Activated CD8-positive, alpha-beta memory T cell treated with anti-CD3 and anti-CD28 coated beads, Interleukin-2, amount 50 U/mL, for 24 hours (primary cell): ENCODE data around the gene CACTIN.
"Not testable (repeated sequence)": the region's sequence is repeated elsewhere in the genome, so short reads cannot be mapped to it uniquely, and the experiment has no call there.

Experiments used
- DNase-seq: peaks from one replicate; pipeline ENCODE4 v3.0.0-alpha.2; 2020; ENCODE audit errors: extremely low read depth

CACTIN gene

DNA sequence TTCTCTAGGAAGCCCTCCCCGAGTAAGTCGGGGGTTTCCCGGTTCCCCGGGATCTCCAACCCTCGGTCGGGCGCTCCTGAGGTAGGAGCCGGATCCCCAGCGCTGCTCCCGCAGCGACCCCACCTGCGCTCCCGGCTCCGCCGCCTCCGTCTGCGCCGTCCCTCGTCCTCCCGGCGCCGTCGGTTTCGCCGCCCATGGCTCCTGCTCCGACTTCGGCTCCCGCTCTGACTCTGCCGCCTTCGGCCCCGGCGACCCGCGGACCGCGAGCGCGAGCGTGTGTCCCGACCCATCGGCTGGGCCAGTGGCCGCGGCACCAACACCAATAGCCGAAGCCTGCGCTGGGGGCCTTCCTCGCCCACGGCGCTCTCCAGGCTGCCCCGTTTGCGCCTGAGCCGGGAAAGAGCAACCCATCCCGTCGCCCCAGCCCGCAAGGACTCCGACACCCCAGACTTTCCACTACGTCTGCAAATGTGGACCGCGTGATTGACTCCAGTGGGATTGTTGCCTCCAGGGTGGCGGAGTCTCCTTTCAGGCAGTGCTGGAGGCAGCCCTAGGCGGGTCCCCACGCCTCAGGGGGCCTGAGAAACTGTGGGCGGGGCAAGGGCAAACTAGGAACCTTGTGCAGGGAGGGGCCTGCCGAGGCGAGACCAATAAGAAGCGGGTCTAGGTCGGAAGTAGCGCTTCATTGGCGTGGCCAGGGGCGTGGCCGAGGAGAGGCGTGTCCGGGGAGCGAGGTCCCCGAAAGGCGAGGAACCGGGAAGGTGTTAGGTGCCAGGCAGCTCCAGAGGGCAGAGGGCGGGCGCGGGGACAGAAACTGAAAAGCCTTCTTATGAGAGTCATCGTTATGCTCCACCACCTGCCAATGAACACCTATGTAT is at the start of gene CACTIN:
TSS of gene CACTIN (minus strand) at position 318 of the 878 bp plus-strand sequence. CDS start at position 290, 28 bp downstream.
- DNase-seq: peak; percentile 94

DNA sequence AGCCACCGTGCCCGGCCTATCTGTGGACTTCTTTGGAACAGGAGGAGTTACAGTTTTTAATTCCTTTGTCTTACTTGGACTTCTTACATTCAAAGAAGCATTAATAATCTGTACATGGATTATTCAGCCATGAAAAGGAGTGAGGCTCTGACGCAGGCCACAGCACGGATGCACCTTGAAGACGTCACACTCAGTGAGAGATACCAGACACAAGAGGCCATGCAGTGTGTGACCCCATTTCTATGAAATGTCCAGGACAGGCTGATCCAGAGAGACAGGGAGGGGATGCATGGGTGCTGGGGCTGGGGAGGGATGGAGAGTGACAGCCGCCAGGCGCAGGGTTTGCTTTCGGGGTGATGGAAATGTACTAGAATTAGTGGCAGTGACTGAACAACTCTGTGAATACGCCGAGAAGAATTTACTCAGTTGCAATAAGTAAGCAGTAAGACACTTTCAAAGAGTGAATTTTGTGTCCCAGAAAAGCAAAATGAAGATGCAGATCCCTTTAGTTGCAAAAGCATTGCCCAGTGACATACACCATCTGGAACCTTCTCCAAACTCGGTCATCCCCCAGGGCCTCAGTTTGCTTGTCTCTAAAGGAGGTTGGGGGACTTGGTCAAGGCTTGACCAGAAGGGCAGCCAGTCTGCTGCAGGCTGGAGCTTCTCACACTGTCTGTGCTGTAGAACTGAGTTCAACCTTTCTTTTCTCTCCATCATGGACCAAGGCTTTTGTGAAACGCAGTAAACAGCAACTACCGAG is 48.4 kb upstream of the CACTIN start:
- no peak for DNase-seq

- DNase-seq: no peak
These were observed 47.2 kb upstream of the CACTIN start for GRCh38 chr19:3673506-3674439.

DNA sequence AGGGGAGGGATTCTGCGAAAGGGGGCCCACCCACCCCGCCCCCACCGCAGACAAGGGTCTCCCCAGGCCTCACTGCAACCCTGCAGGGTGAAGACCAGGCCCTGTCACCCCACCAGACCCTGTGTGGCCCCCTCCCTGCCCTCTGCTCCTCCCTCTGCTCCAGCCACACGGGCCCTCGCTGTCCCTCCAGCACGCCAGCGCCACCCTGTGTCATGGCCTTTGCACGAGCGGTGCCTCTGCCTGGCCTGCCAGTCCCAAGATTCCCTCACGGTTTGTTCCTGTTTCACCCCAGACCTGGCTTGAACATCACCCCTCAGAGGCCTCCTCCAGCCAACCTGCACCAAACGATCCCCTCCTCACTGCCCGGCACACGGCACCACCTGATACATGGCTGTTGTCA is 46.4 kb upstream of the CACTIN start:
- DNase-seq: no peak

GRCh38 chr19:3672575-3672948 is 46.0 kb upstream of the CACTIN start:
- DNase-seq: no peak

- no peak for DNase-seq
These were observed 45.3 kb upstream of the CACTIN start for GRCh38 chr19:3671680-3672574.

GRCh38 chr19:3670796-3671679 is 44.4 kb upstream of the CACTIN start:
- DNase-seq: peak; percentile 10

GRCh38 chr19:3669947-3670795 is 43.6 kb upstream of the CACTIN start:
- DNase-seq: no peak

DNA sequence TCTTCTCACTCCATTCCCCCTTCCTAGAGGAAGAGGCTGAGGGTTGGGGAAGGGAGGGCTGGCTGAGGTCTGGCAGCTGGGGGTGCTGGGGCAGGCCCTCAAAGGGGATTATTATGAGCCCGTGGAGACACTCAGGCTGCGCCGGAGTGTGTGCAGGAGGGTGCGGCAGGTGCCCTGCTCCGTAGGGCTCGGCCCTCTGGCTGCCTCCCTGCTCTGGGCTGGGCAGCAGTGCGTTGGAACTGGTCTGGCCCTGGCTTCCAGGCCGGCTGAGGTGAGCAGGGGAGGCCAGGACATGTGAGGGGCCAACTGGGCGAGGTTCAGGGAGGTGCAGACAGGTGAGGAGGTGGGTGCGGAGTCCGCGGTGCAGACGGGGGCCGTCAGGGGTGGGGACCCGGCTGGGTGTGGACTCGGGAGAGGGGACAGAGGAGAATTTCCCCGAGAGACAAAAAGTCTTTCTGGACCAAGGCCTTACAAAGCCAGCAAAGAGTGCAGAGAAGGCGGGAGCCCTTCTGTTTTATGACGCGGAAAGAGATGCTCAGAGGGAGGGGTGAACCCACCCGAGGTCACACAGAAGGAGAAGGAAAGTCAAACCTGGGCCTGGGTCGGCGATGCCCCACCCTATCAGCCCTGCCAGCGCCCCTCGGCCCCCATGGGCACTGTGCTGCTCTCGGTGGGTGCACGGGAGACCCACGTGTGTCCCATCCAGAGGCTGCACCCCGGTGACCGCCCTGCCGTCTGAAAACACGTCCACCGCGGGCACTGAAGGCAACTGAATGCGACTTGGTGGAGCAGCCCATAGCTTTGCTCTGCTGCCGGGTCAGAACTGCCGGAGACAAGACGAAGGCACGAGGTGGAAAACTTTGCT is 42.7 kb upstream of the CACTIN start:
- no peak for DNase-seq

DNA sequence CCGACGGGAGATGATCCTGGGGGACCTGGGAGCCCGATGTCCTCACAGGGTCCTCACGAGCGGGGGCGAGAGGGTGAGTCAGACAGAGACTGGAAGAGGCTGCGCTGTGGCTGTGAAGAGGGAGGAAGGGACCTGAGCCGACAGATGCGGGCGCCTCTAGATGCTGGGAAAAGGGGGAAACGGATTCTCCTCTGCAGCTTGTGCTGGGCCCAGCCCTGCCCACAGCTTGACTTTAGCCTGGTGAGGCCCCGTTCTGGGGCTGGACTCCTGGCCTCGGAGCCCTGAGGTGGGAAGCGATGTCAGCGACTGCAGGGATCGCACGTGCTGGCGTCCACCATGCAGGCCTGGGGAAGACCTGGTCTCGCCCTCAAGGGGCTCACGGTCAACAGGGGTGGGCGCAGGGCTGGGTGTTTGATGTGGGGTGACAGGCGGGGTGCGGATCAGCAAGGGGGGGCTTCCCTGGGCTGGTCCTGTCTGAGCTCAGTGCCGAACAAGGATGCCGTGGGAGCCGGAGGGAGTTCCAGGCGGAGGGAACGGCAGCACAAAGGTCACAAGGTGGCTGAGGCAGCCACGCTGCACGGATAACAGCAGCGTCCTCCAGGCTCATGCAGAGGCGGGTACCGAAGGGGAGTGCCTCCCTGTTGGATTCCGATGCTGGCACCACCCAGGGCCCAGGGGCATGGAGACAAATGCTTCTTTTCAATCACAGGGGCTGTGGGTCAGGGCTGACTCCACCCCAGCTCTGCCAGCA is 41.9 kb upstream of the CACTIN start:
- DNase-seq: no peak

- no peak for DNase-seq
These were observed 41.2 kb upstream of the CACTIN start for GRCh38 chr19:3667766-3668165.

DNA sequence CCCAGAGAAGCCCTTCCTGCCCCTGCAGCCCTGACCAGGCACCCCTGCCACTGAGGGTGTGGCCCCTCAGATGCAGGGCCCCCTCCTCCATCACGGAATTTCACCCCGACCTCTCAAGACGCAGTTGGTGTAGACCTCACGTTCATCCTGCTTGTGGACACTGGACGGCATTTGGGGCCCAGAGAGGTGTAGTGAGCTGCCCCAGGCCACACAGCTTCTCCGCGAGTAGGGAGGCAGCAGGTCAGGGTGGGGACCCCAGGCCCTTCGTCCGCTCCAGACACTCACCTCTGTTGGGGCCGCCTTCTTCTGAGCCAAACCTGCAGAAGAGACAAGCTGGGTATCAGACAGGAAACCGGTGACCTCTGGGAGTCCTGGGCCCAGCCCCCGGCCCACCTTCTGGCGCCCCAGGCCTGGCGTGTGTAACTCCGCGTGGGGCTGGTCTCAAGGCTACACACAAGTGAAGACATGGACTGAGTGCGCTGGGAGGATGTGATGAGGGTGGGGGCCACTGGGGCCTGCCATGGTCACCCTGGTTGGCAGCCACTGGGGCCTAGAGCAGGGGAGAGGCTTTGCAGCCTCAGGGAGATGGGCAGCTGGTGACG is 40.5 kb upstream of the CACTIN start:
- no peak for DNase-seq

DNA sequence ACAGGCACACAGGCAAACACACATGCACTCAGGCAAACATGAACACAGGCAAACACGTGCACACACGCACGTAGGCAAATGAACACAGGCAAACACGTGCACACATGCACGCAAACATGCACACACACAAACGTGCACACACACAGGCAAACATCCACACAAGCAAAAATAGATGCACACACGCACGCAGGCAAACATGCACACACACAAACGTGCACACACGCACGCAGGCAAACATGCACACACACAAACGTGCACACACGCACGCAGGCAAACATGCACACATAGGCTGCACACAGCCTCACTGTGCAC is 39.9 kb upstream of the CACTIN start:
- DNase-seq: not testable (repeated sequence)

- peak; percentile 38 for DNase-seq
These were observed 39.3 kb upstream of the CACTIN start for GRCh38 chr19:3665681-3666544.

- DNase-seq: no peak
These were observed 38.5 kb upstream of the CACTIN start for GRCh38 chr19:3664879-3665642.
